IMR-90 (cell line): ENCODE measurements around the gene PEX14. TPM values are rescaled to one million over a fixed set of nuclear protein-coding genes. Genes with fewer than 3 reads are reported as not detected.

ENCODE experiments used
- ATAC-seq: fragments of 200-7000 bp; cut with Tn5 transposase; 2 replicates; pipeline ENCODE4 v1.9.1; 2020; ENCODE audit warnings: low read depth, mild to moderate bottlenecking, moderate library complexity
- BruUV-seq: library from RNA; stranded (reverse); fragments of 400-500 nt; replicated peaks from 2 replicates; lab custom pipeline; 2021; lab: Mats Ljungman, UMichigan
- CTCF ChIA-PET: fragments of 300-600 bp; formaldehyde crosslinking; extraction: SDS; loops from one replicate; lab custom pipeline; 2021; ENCODE audit warnings: antibody characterized with exemption; lab: Yijun Ruan, JAX
- POLR2A ChIA-PET: fragments of 300-600 bp; sonication (Branson Sonifier 250); formaldehyde crosslinking; loops from one replicate; lab custom pipeline; 2022; ENCODE audit warnings: antibody characterized with exemption; ENCODE audit not compliant: unreplicated experiment; lab: Charles Lee
- DNase-seq: peaks from one replicate; pipeline ENCODE4 v3.0.0; 2013
- H2AFZ ChIP-seq: replicated peaks from 2 replicates; pipeline ENCODE3; 2013; ENCODE audit warnings: low read length, mild to moderate bottlenecking; ENCODE audit not compliant: poor library complexity
- H2AK5ac ChIP-seq: 2 replicates; pipeline ENCODE4 v1.6.1; 2013; ENCODE audit warnings: low read depth, low read length, inconsistent platforms
- H2AK9ac ChIP-seq: replicated peaks from 2 replicates; pipeline ENCODE3; 2013; ENCODE audit warnings: mild to moderate bottlenecking, low read depth, low read length, moderate library complexity; ENCODE audit not compliant: poor library complexity
- H2BK120ac ChIP-seq: 2 replicates; pipeline ENCODE4 v1.6.1; 2013; ENCODE audit warnings: low read depth, low read length, inconsistent platforms
- H2BK15ac ChIP-seq: 3 replicates; pipeline ENCODE4 v1.6.1; 2013; ENCODE audit warnings: low read depth, low read length, inconsistent platforms
- H2BK20ac ChIP-seq: 2 replicates; pipeline ENCODE4 v1.6.1; 2013; ENCODE audit warnings: low read depth, mild to moderate bottlenecking, inconsistent platforms, low read length, moderate library complexity
- H2BK5ac ChIP-seq: 2 replicates; pipeline ENCODE4 v1.6.1; 2013; ENCODE audit warnings: mild to moderate bottlenecking, low read depth, low read length, inconsistent platforms; ENCODE audit not compliant: poor library complexity, severe bottlenecking
- H3K14ac ChIP-seq: replicated peaks from 2 replicates; pipeline ENCODE4 v1.6.1; 2013; ENCODE audit warnings: low read depth, low read length, inconsistent platforms
- H3K18ac ChIP-seq: 2 replicates; pipeline ENCODE4 v1.6.1; 2013; ENCODE audit warnings: low read depth, low read length, control low read depth
- H3K23ac ChIP-seq: 2 replicates; pipeline ENCODE4 v1.6.1; 2013; ENCODE audit warnings: low read depth, low read length, inconsistent platforms
- H3K27ac ChIP-seq: 2 replicates; pipeline ENCODE4 v1.5.1; 2013; ENCODE audit warnings: mild to moderate bottlenecking, control low read depth, low read length; ENCODE audit not compliant: insufficient read depth
- H3K27me3 ChIP-seq: 2 replicates; pipeline ENCODE4 v1.6.1; 2013; ENCODE audit warnings: low read length; ENCODE audit not compliant: control insufficient read depth, insufficient read depth
- H3K36me3 ChIP-seq: 2 replicates; pipeline ENCODE4 v1.6.1; 2013; ENCODE audit warnings: low read length, mixed read lengths; ENCODE audit not compliant: control insufficient read depth, insufficient read depth
- H3K4ac ChIP-seq: 2 replicates; pipeline ENCODE4 v1.6.1; 2013; ENCODE audit warnings: low read depth, low read length, inconsistent platforms
- H3K4me1 ChIP-seq: 2 replicates; pipeline ENCODE4 v1.6.1; 2013; ENCODE audit warnings: low read length, mixed read lengths; ENCODE audit not compliant: control insufficient read depth, insufficient read depth
- H3K4me2 ChIP-seq: 2 replicates; pipeline ENCODE4 v1.6.1; 2013; ENCODE audit warnings: low read depth, mild to moderate bottlenecking, control low read depth, low read length, moderate library complexity
- H3K4me3 ChIP-seq: 2 replicates; pipeline ENCODE4 v1.5.1; 2013; ENCODE audit warnings: low read depth, mild to moderate bottlenecking, control low read depth, low read length, moderate library complexity; ENCODE audit not compliant: insufficient read depth
- H3K56ac ChIP-seq: 2 replicates; pipeline ENCODE4 v1.6.1; 2013; ENCODE audit warnings: low read length, inconsistent platforms; ENCODE audit not compliant: insufficient read depth; ENCODE audit errors: extremely low read depth
- H3K79me1 ChIP-seq, 2 experiments: 2 replicates each; pipeline ENCODE4 v1.6.1; 2013; ENCODE audit warnings: low read length in 2 of 2, inconsistent platforms in 1 of 2, low read depth in 1 of 2
- H3K9ac ChIP-seq: 2 replicates; pipeline ENCODE4 v1.6.1; 2013; ENCODE audit warnings: low read depth, low read length, control low read depth
- H3K9me1 ChIP-seq: 2 replicates; pipeline ENCODE4 v1.6.1; 2013; ENCODE audit warnings: low read length, inconsistent platforms; ENCODE audit not compliant: insufficient read depth
- H3K9me3 ChIP-seq: 2 replicates; pipeline ENCODE4 v1.6.1; 2013; ENCODE audit warnings: low read length; ENCODE audit not compliant: control insufficient read depth, insufficient read depth
- H4K20me1 ChIP-seq: 2 replicates; pipeline ENCODE4 v1.6.1; 2013; ENCODE audit warnings: low read length, inconsistent platforms; ENCODE audit not compliant: insufficient read depth
- H4K5ac ChIP-seq: 2 replicates; pipeline ENCODE4 v1.6.1; 2013; ENCODE audit warnings: mild to moderate bottlenecking, low read depth, low read length, control low read depth
- H4K8ac ChIP-seq, 2 experiments: 2 replicates each; pipeline ENCODE4 v1.6.1; 2013; ENCODE audit warnings: low read depth in 2 of 2, low read length in 2 of 2, control low read depth in 1 of 2, inconsistent platforms in 1 of 2
- H4K91ac ChIP-seq: 2 replicates; pipeline ENCODE4 v1.6.1; 2013; ENCODE audit warnings: low read depth, low read length, inconsistent platforms; ENCODE audit not compliant: insufficient read depth
- BHLHE40 ChIP-seq: fragments of 150-350 bp; IDR thresholded peaks from 2 replicates; pipeline ENCODE4 v1.6.1; 2016; ENCODE audit warnings: mild to moderate bottlenecking, low read depth, low read length
- CHD1 ChIP-seq: IDR thresholded peaks from 2 replicates; pipeline ENCODE4 v1.6.1; 2012; ENCODE audit warnings: low read depth, low read length, improper control_type of control experiment
- MXI1 ChIP-seq: IDR thresholded peaks from 2 replicates; pipeline ENCODE4 v1.6.1; 2012; ENCODE audit warnings: low read depth, mild to moderate bottlenecking, low read length, moderate library complexity, borderline replicate concordance
- NFE2L2 ChIP-seq: fragments of 150-350 bp; IDR thresholded peaks from 2 replicates; pipeline ENCODE4 v1.6.1; 2016; ENCODE audit warnings: low read depth, mild to moderate bottlenecking, low read length
- RCOR1 ChIP-seq: IDR thresholded peaks from 2 replicates; pipeline ENCODE4 v1.6.1; 2012; ENCODE audit warnings: mild to moderate bottlenecking, low read length, improper control_type of control experiment; ENCODE audit not compliant: insufficient replicate concordance
- RFX5 ChIP-seq: IDR thresholded peaks from 2 replicates; pipeline ENCODE4 v1.8.0; 2012; ENCODE audit warnings: low read depth, mild to moderate bottlenecking, low read length, moderate library complexity
- SMC3 ChIP-seq: fragments of 150-350 bp; IDR thresholded peaks from 2 replicates; pipeline ENCODE4 v1.6.1; 2016; ENCODE audit warnings: low read depth, mild to moderate bottlenecking, antibody characterized with exemption, low read length, moderate library complexity
- whole genome bisulfite sequencing, 2 experiments: methylation state at CpG; one replicate each; pipeline versions ENCODE4 v1.1.5 to v1.1.7; 2013; ENCODE audit warnings: missing lambda C conversion rate in 2 of 2; ENCODE audit not compliant: insufficient read length in 1 of 2; ENCODE audit errors: extremely low coverage in 2 of 2; 5-methylcytosine and 5-hydroxymethylcytosine counted together
- dilution Hi-C: fragments of 300-500 bp; cut with HindIII; formaldehyde crosslinking; loops from one replicate; pipeline ENCODE4 v1.14.3; 2018; ENCODE audit warnings: low sequenced_read_pairs; ENCODE audit not compliant: unreplicated experiment
- in situ Hi-C: fragments of 300-500 bp; cut with MboI; formaldehyde crosslinking; loops from 3 replicates; pipeline ENCODE4 v1.14.3; 2019; ENCODE audit warnings: low sequenced_read_pairs, inconsistent platforms, mixed read lengths
- intact Hi-C: fragments of 100-400 bp; cut with micrococcal nuclease; formaldehyde crosslinking; loops from 2 replicates; pipeline ENCODE4 v1.10.0; 2022
- polyA plus RNA-seq, 3 experiments: library from polyadenylated mRNA; depleted of rRNA; stranded (reverse); fragments of >200 nt; gene quantifications; 2 replicates each; pipeline ENCODE4 v1.2.3, GENCODE V29; 2012; ENCODE audit warnings: low replicate concordance in 1 of 3
- total RNA-seq: library from RNA; depleted of rRNA; stranded (reverse); fragments of >200 nt; gene quantifications from 2 replicates; pipeline ENCODE4 v1.2.3, GENCODE V29; 2012
- TF ChIP-seq, protein P1 (sequence below): conservative IDR thresholded peaks from 2 replicates; pipeline ENCODE4 v1.5.1; 2012; ENCODE audit warnings: mild to moderate bottlenecking, low read depth, low read length, improper control_type of control experiment
- TF ChIP-seq, protein P2 (sequence below): fragments of 150-350 bp; IDR thresholded peaks from 2 replicates; pipeline ENCODE4 v1.6.1; 2016; ENCODE audit warnings: low read depth, mild to moderate bottlenecking, low read length, moderate library complexity, borderline replicate concordance

Gene PEX14
- total and polyA plus RNA-seq, 2 of the 4 experiments (the other 2 are of a cell fraction) = 9.5 to 22.5 TPM

DNA sequence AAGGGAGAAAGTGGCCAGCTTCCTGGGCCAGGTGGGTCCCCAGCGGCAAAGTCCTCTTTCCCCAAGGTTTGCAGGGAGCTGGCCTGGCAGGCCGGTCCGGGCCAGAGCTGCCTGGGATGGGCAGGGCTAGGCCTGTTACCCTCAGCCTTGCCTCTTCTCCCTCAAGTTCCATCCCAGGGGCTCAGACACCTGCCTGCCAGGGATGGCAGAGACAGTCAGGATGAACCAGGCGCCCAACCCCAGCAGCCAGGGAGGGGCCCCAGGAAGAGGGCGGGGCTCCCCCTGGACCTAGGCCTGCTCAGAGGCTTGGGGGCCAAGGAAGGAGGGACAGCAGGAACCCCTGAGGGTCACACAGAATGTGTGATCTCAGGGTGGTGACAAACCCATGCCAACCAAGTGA is 201.1 kb downstream of the PEX14 start:
- H3K4me1 ChIP-seq = no peaks in the 10 kb centered on the region
- H2AK9ac ChIP-seq = no peak overlapping the region
- in situ Hi-C loops = no loop called here
- no peak overlapping the region for H3K4ac ChIP-seq
- TF ChIP-seq NFE2L2 (no peak), BHLHE40 (no peak), MXI1 (no peak), SMC3 (no peak), RCOR1 (no peak), RFX5 (no peak), CHD1 (no peak)
- TF ChIP-seq, protein P1, sequence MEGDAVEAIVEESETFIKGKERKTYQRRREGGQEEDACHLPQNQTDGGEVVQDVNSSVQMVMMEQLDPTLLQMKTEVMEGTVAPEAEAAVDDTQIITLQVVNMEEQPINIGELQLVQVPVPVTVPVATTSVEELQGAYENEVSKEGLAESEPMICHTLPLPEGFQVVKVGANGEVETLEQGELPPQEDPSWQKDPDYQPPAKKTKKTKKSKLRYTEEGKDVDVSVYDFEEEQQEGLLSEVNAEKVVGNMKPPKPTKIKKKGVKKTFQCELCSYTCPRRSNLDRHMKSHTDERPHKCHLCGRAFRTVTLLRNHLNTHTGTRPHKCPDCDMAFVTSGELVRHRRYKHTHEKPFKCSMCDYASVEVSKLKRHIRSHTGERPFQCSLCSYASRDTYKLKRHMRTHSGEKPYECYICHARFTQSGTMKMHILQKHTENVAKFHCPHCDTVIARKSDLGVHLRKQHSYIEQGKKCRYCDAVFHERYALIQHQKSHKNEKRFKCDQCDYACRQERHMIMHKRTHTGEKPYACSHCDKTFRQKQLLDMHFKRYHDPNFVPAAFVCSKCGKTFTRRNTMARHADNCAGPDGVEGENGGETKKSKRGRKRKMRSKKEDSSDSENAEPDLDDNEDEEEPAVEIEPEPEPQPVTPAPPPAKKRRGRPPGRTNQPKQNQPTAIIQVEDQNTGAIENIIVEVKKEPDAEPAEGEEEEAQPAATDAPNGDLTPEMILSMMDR = no peak
- TF ChIP-seq, protein P2, sequence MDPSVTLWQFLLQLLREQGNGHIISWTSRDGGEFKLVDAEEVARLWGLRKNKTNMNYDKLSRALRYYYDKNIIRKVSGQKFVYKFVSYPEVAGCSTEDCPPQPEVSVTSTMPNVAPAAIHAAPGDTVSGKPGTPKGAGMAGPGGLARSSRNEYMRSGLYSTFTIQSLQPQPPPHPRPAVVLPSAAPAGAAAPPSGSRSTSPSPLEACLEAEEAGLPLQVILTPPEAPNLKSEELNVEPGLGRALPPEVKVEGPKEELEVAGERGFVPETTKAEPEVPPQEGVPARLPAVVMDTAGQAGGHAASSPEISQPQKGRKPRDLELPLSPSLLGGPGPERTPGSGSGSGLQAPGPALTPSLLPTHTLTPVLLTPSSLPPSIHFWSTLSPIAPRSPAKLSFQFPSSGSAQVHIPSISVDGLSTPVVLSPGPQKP = no peak
- H4K8ac ChIP-seq = no peak overlapping the region
- H3K9me3 ChIP-seq = no peaks in the 10 kb centered on the region
- no peaks in the 10 kb centered on the region for H3K36me3 ChIP-seq
- H3K56ac ChIP-seq = no peak overlapping the region
- H3K18ac ChIP-seq = no peak overlapping the region
- WGBS, 2 experiments = 100% methylated on average over 1 of the region's 5 CpGs; no CpG with 5 or more reads in 1 of the 2 experiments
- ChIA-PET CTCF (no interaction called here), POLR2A (no interaction called here)
- no peak overlapping the region for H3K4me2 ChIP-seq
- ATAC-seq (no peak), DNase-seq (no peak)
- peaks cover 15% of the 10 kb centered on the region; the same call in 1 of the 2 replicates for H3K27me3 ChIP-seq
- intact Hi-C loops = no loop called here
- H3K4me3 ChIP-seq = no peak overlapping the region
- H2BK5ac ChIP-seq = no peak overlapping the region
- no peak overlapping the region for H2AFZ ChIP-seq
- H3K27ac ChIP-seq = no peak overlapping the region
- H3K23ac ChIP-seq = no peak overlapping the region
- H4K91ac ChIP-seq = no peak overlapping the region
- H2BK120ac ChIP-seq = no peak overlapping the region
- H2BK15ac ChIP-seq = no peak overlapping the region
- dilution Hi-C loops = no loop called here
- no peak overlapping the region for H2AK5ac ChIP-seq
- H3K9ac ChIP-seq = no peak overlapping the region
- no peak overlapping the region for H2BK20ac ChIP-seq
- H3K79me1 ChIP-seq = no peaks in the 10 kb centered on the region
- no peak overlapping the region for H3K14ac ChIP-seq
- H4K20me1 ChIP-seq = no peaks in the 10 kb centered on the region
- no peak overlapping the region for H4K5ac ChIP-seq
- no peaks in the 10 kb centered on the region for H3K9me1 ChIP-seq
- BruUV-seq = no TSS peak
